ENCODE data around the gene CLCNKB. TPM values are rescaled to one million over a fixed set of nuclear protein-coding genes. Genes with fewer than 3 reads are reported as not detected.
"Not testable (repeated sequence)": the region's sequence is repeated elsewhere in the genome, so short reads cannot be mapped to it uniquely, and the experiment has no call there.

Gene CLCNKB
- total RNA-seq, 1 experiment from 2014 or later = not detected

DNA sequence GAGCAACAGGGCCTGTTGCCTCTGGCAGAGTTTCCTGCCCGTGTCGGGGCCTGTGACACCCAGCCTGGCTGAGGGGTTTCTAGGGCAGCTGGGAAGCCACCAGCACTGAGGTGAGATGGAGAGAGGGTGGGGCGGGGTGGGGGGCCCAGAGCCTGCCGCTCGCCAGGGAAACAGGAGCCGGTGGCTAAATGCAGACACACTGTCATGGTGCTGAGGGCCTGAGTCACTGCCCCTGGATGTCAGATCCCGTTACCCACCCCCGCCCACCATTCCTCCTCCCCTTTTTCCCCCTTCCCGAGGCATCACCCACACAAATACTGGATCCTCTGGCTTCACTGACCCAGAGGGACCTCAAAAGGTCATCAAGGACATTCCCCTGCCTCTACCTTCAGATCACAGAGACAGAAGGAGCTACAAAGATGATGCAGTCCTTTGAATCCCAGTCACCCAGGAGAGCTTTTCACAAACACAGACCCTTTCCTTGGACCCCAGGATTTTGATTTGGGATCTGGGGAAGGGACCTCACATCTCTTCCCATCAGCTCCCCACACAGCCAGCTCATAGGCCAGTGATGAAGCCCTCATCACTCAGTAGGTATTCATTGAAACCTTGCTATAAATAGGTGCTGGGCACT, 23.8 kb upstream of the CLCNKB start:
- ChIA-PET CTCF (interaction anchor here (0.6 kb wide), 1 partner anchor 155 kb away, joined by 9 read pairs; no protein-coding TSS in a partner anchor), POLR2A (no interaction called here)
- no peak for DNase-seq (ENCODE audit: low read depth, low spot score)
- H3K4me3 ChIP-seq (ENCODE audit: low read depth in 2 of 2, low read length in 2 of 2) = no peak overlapping the region
- H3K27me3 ChIP-seq (ENCODE audit: control insufficient read depth, insufficient read depth, low read length) = no peaks in the 10 kb centered on the region
- H3K36me3 ChIP-seq (ENCODE audit: control insufficient read depth, insufficient read depth, low read length) = no peaks in the 10 kb centered on the region
- H3K9me3 ChIP-seq (ENCODE audit: control insufficient read depth, insufficient read depth, low read depth, low read length) = no peaks in the 10 kb centered on the region
- TF ChIP-seq TCF7L2 (IDR thresholded peaks at IDR 0.05; ENCODE audit: low read depth, low read length) = no peak
- TF ChIP-seq, protein P1, sequence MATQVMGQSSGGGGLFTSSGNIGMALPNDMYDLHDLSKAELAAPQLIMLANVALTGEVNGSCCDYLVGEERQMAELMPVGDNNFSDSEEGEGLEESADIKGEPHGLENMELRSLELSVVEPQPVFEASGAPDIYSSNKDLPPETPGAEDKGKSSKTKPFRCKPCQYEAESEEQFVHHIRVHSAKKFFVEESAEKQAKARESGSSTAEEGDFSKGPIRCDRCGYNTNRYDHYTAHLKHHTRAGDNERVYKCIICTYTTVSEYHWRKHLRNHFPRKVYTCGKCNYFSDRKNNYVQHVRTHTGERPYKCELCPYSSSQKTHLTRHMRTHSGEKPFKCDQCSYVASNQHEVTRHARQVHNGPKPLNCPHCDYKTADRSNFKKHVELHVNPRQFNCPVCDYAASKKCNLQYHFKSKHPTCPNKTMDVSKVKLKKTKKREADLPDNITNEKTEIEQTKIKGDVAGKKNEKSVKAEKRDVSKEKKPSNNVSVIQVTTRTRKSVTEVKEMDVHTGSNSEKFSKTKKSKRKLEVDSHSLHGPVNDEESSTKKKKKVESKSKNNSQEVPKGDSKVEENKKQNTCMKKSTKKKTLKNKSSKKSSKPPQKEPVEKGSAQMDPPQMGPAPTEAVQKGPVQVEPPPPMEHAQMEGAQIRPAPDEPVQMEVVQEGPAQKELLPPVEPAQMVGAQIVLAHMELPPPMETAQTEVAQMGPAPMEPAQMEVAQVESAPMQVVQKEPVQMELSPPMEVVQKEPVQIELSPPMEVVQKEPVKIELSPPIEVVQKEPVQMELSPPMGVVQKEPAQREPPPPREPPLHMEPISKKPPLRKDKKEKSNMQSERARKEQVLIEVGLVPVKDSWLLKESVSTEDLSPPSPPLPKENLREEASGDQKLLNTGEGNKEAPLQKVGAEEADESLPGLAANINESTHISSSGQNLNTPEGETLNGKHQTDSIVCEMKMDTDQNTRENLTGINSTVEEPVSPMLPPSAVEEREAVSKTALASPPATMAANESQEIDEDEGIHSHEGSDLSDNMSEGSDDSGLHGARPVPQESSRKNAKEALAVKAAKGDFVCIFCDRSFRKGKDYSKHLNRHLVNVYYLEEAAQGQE (IDR thresholded peaks at IDR 0.05; ENCODE audit: insufficient read depth in 1 of 2, low read depth in 2 of 2, low read length in 1 of 2) = no peak
- no peak for TF ChIP-seq SIN3A (IDR thresholded peaks at IDR 0.05; ENCODE audit: borderline replicate concordance, insufficient read depth, low read depth, low read length)
- no peak for TF ChIP-seq POLR2AphosphoS5 (IDR thresholded peaks at IDR 0.05; ENCODE audit: low read depth, low read length)
- TF ChIP-seq, protein P2, sequence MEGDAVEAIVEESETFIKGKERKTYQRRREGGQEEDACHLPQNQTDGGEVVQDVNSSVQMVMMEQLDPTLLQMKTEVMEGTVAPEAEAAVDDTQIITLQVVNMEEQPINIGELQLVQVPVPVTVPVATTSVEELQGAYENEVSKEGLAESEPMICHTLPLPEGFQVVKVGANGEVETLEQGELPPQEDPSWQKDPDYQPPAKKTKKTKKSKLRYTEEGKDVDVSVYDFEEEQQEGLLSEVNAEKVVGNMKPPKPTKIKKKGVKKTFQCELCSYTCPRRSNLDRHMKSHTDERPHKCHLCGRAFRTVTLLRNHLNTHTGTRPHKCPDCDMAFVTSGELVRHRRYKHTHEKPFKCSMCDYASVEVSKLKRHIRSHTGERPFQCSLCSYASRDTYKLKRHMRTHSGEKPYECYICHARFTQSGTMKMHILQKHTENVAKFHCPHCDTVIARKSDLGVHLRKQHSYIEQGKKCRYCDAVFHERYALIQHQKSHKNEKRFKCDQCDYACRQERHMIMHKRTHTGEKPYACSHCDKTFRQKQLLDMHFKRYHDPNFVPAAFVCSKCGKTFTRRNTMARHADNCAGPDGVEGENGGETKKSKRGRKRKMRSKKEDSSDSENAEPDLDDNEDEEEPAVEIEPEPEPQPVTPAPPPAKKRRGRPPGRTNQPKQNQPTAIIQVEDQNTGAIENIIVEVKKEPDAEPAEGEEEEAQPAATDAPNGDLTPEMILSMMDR (IDR thresholded peaks at IDR 0.05) = no peak
- H3K27ac ChIP-seq (ENCODE audit: low read length) = no peak overlapping the region; the same call in 1 of the 2 replicates
- in situ Hi-C loops (cut with HindIII; ENCODE audit: low pct_unique_long_range_greater_than_20kb, low sequenced_read_pairs) (no loop called here), intact Hi-C loops (cut with micrococcal nuclease; ENCODE audit: unreplicated experiment) (no loop called here)
- H3K4me1 ChIP-seq (ENCODE audit: control insufficient read depth, insufficient read depth, low read length) = peaks cover 23% of the 10 kb centered on the region
- no TSS peak for BruUV-seq (replicated peaks)
- ATAC-seq = no peak

DNA sequence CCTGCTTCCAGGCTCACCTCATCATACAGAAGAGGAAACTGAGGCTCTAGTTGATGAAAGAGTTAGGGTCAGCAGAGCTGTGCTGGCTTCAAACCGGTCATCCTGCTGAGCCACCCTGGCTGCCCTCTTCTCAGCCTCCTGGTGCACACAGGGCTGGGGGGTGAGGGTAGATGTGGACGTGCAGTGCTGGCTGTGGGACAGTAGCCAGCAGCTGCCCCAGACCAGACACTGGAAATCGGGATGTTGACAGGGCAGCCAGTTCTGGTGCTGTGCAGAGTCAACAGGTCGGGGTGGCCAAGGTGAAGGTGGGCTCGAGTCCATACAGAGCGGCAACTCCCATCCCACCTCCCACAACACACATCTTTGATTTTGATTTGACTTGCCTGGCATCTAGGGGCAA, 23.3 kb upstream of the CLCNKB start:
- no peaks in the 10 kb centered on the region for H3K9me3 ChIP-seq (ENCODE audit: control insufficient read depth, insufficient read depth, low read depth, low read length)
- TF ChIP-seq SIN3A (IDR thresholded peaks at IDR 0.05; ENCODE audit: borderline replicate concordance, insufficient read depth, low read depth, low read length) (no peak), TCF7L2 (IDR thresholded peaks at IDR 0.05; ENCODE audit: low read depth, low read length) (no peak), POLR2AphosphoS5 (IDR thresholded peaks at IDR 0.05; ENCODE audit: low read depth, low read length) (no peak)
- TF ChIP-seq, protein P2 (IDR thresholded peaks at IDR 0.05) = no peak
- TF ChIP-seq, protein P1 (IDR thresholded peaks at IDR 0.05; ENCODE audit: insufficient read depth in 1 of 2, low read depth in 2 of 2, low read length in 1 of 2) = no peak
- in situ Hi-C loops (cut with HindIII; ENCODE audit: low pct_unique_long_range_greater_than_20kb, low sequenced_read_pairs) = no loop called here
- POLR2A ChIA-PET = no interaction called here
- H3K4me3 ChIP-seq (ENCODE audit: low read depth in 2 of 2, low read length in 2 of 2) = no peak overlapping the region
- H3K36me3 ChIP-seq (ENCODE audit: control insufficient read depth, insufficient read depth, low read length) = no peaks in the 10 kb centered on the region
- peaks cover 17% of the 10 kb centered on the region for H3K4me1 ChIP-seq (ENCODE audit: control insufficient read depth, insufficient read depth, low read length)
- intact Hi-C loops (cut with micrococcal nuclease; ENCODE audit: unreplicated experiment) = no loop called here
- ATAC-seq (no peak), DNase-seq (ENCODE audit: low read depth, low spot score) (no peak)
- H3K27me3 ChIP-seq (ENCODE audit: control insufficient read depth, insufficient read depth, low read length) = no peaks in the 10 kb centered on the region
- CTCF ChIA-PET = no interaction called here
- no peak overlapping the region for H3K27ac ChIP-seq (ENCODE audit: low read length)
- no TSS peak for BruUV-seq (replicated peaks)

DNA sequence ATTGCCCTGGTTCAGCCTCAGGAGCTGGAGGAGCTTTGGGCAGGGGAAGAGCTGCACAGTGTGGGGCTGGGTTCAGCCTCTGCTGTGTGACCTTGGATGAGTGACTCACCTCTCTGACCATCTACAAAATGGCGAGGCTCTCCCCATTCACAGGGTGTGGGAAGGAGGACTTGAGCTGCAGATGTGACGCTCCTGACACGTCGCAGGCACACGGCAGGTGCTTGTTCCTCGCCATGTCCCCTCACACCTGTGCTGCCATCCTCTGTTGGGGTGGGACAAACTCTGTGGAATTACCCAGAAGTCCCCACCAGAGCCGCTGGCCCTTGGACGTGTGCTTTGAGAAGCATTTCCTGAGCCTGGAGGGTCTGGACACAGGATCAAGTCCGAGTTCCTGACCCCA, 22.7 kb upstream of the CLCNKB start:
- H3K27me3 ChIP-seq (ENCODE audit: control insufficient read depth, insufficient read depth, low read length); H3K27ac ChIP-seq (ENCODE audit: low read length); intact Hi-C loops (cut with micrococcal nuclease; ENCODE audit: unreplicated experiment); H3K36me3 ChIP-seq (ENCODE audit: control insufficient read depth, insufficient read depth, low read length); H3K4me3 ChIP-seq (ENCODE audit: low read depth in 2 of 2, low read length in 2 of 2); CTCF ChIA-PET; DNase-seq (ENCODE audit: low read depth, low spot score); ATAC-seq; POLR2A ChIA-PET; BruUV-seq (replicated peaks); in situ Hi-C loops (cut with HindIII; ENCODE audit: low pct_unique_long_range_greater_than_20kb, low sequenced_read_pairs); H3K9me3 ChIP-seq (ENCODE audit: control insufficient read depth, insufficient read depth, low read depth, low read length): not testable (repeated sequence)
- peaks cover 13% of the 10 kb centered on the region for H3K4me1 ChIP-seq (ENCODE audit: control insufficient read depth, insufficient read depth, low read length)
